A549 (cell line): ENCODE results near the gene FAM8A1. TPM values are rescaled to one million over a fixed set of nuclear protein-coding genes. Genes with fewer than 3 reads are reported as not detected.

Source experiments
- ATAC-seq, 2 experiments: fragments of 200-7000 bp in 1 of 2; fragments of >200 bp in 1 of 2; cut with Nextera tagmentation in 1 of 2; cut with Tn5 transposase in 1 of 2; 3 replicates each; pipeline versions ENCODE4 v1.8.0 to v1.9.1; 2018 to 2020; ENCODE audit warnings: mild to moderate bottlenecking in 1 of 2, moderate library complexity in 1 of 2
- CTCF ChIA-PET: fragments of 300-600 bp; sonication (Branson Sonifier 250); formaldehyde crosslinking; extraction: SDS; loops from one replicate; lab custom pipeline; 2021; ENCODE audit warnings: antibody characterized with exemption, inconsistent platforms; lab: Yijun Ruan, JAX
- POLR2A ChIA-PET: fragments of 350-600 bp; formaldehyde crosslinking; extraction: SDS; loops from one replicate; lab custom pipeline; 2021; ENCODE audit warnings: antibody characterized with exemption, inconsistent platforms; lab: Yijun Ruan, JAX
- DNase-seq, 2 experiments: peaks; one replicate each; pipeline versions ENCODE4 v3.0.0 to v3.0.0-alpha.2; 2011 to 2016; ENCODE audit warnings: low read depth in 1 of 2, low spot score in 1 of 2
- FAIRE-seq: peaks from 2 replicates; lab custom pipeline; 2011; peaks lifted over from hg19 to GRCh38; lab: Jason Lieb, UNC
- H3K27ac ChIP-seq, 2 experiments: fragments of >200 bp; sonication (Bioruptor Twin); formaldehyde crosslinking; 3 replicates each; pipeline ENCODE4 v1.5.1; 2016 to 2017
- H3K4me1 ChIP-seq: fragments of >200 bp; sonication (Bioruptor Twin); formaldehyde crosslinking; 3 replicates; pipeline ENCODE4 v1.6.1; 2016
- H3K4me2 ChIP-seq: fragments of >200 bp; sonication (Bioruptor Twin); formaldehyde crosslinking; 3 replicates; pipeline ENCODE4 v1.6.1; 2016
- H3K4me3 ChIP-seq: fragments of >200 bp; sonication (Bioruptor Twin); formaldehyde crosslinking; 3 replicates; pipeline ENCODE4 v1.5.1; 2016
- H3K9me3 ChIP-seq: fragments of >200 bp; sonication (Bioruptor Twin); formaldehyde crosslinking; 3 replicates; pipeline ENCODE4 v1.6.1; 2016
- CEBPB ChIP-seq, 2 experiments: fragments of >200 bp in 1 of 2; sonication (Bioruptor Twin) in 1 of 2; formaldehyde crosslinking in 1 of 2; IDR thresholded peaks; 2 replicates each; pipeline ENCODE4 v1.6.1; 2012 to 2016
- EHF ChIP-seq: fragments of 250-450 bp; sonication (Bioruptor Pico); IDR thresholded peaks from 2 replicates; pipeline ENCODE4 v1.5.0; 2020; ENCODE audit warnings: mild to moderate bottlenecking
- EHMT2 ChIP-seq: fragments of 200-600 bp; sonication (generic); IDR thresholded peaks from 2 replicates; pipeline ENCODE4 v1.6.1; 2016; ENCODE audit warnings: antibody characterized with exemption, low read depth, mild to moderate bottlenecking, moderate library complexity
- EP300 ChIP-seq, 2 experiments: fragments of >200 bp; sonication (Bioruptor Twin); formaldehyde crosslinking; IDR thresholded peaks; 2 replicates in 1 of 2; 3 replicates in 1 of 2; pipeline ENCODE4 v1.6.1; 2016 to 2017
- KDM1A ChIP-seq: fragments of 200-600 bp; sonication (generic); IDR thresholded peaks from 2 replicates; pipeline ENCODE4 v1.6.1; 2016; ENCODE audit warnings: low read depth, mild to moderate bottlenecking
- MAFK ChIP-seq: fragments of 450-650 bp; IDR thresholded peaks from 2 replicates; pipeline ENCODE4 v1.6.1; 2014; ENCODE audit not compliant: partially characterized antibody
- MYC ChIP-seq: IDR thresholded peaks from 2 replicates; pipeline ENCODE4 v1.6.1; 2012; ENCODE audit warnings: mild to moderate bottlenecking, inconsistent platforms, low read length, improper control_type of control experiment, borderline replicate concordance
- NR3C1 ChIP-seq: fragments of >200 bp; sonication (Bioruptor Twin); formaldehyde crosslinking; IDR thresholded peaks from 3 replicates; pipeline ENCODE4 v1.6.1; 2017
- POLR2A ChIP-seq: IDR thresholded peaks from 2 replicates; pipeline ENCODE4 v1.6.1; 2012; ENCODE audit warnings: mild to moderate bottlenecking, low read length
- RAD21 ChIP-seq, 2 experiments: fragments of >200 bp in 1 of 2; sonication (Bioruptor Twin) in 1 of 2; formaldehyde crosslinking in 1 of 2; IDR thresholded peaks in 1 of 2; conservative IDR thresholded peaks in 1 of 2; 2 replicates in 1 of 2; 3 replicates in 1 of 2; pipeline ENCODE4 v1.6.1; 2012 to 2018; ENCODE audit warnings: inconsistent platforms in 1 of 2
- RARB ChIP-seq: fragments of 250-450 bp; sonication (Bioruptor Pico); IDR thresholded peaks from 2 replicates; pipeline ENCODE4 v1.8.0; 2021; ENCODE audit warnings: mild to moderate bottlenecking, moderate library complexity
- RCOR1 ChIP-seq: fragments of 150-350 bp; IDR thresholded peaks from 2 replicates; pipeline ENCODE4 v1.6.1; 2014; ENCODE audit warnings: antibody characterized with exemption, low read length, low read depth
- TFCP2L1 ChIP-seq: fragments of 250-450 bp; sonication (Bioruptor Pico); IDR thresholded peaks from 2 replicates; pipeline ENCODE4 v1.5.0; 2021; ENCODE audit warnings: mild to moderate bottlenecking
- ZNF302 ChIP-seq: fragments of 250-450 bp; sonication (Bioruptor Pico); IDR thresholded peaks from 2 replicates; pipeline ENCODE4 v1.9.0; 2021; ENCODE audit warnings: inconsistent platforms, mild to moderate bottlenecking, moderate library complexity
- ZSCAN20 ChIP-seq: fragments of 250-450 bp; sonication (Bioruptor Pico); IDR thresholded peaks from 2 replicates; pipeline ENCODE4 v1.8.0; 2022; ENCODE audit warnings: mild to moderate bottlenecking, moderate library complexity
- WGBS: methylation state at CpG from one replicate; pipeline ENCODE4 v1.1.6; 2017; ENCODE audit errors: missing lambda C conversion rate; 5-methylcytosine and 5-hydroxymethylcytosine counted together
- polyA plus RNA-seq, 4 experiments: library from polyadenylated mRNA; depleted of rRNA in 3 of 4; stranded (reverse); fragments of >200 nt; fragmentation: RNase III in 1 of 4; extraction: RNeasy Plus Mini Kit Qiagen cat#74134 plus additional on column Dnase treatment in 1 of 4; gene quantifications; 2 replicates in 3 of 4; 3 replicates in 1 of 4; pipeline ENCODE4 v1.2.3, GENCODE V29; 2011 to 2017
- TF ChIP-seq, protein P1 (sequence below): IDR thresholded peaks from 2 replicates; pipeline ENCODE4 v1.6.1; 2012; ENCODE audit warnings: low read depth, borderline replicate concordance
- TF ChIP-seq, protein P2 (sequence below): fragments of 200-600 bp; sonication (generic); IDR thresholded peaks from 2 replicates; pipeline ENCODE4 v1.6.1; 2016; ENCODE audit warnings: antibody characterized with exemption, mild to moderate bottlenecking, moderate library complexity
- TF ChIP-seq, protein P3 (sequence below): fragments of >200 bp; sonication (Bioruptor Twin); formaldehyde crosslinking; IDR thresholded peaks from 3 replicates; pipeline ENCODE4 v1.6.1; 2016

FAM8A1 gene
- polyA plus RNA-seq, 2 of the 4 experiments (the other 2 are of a cell fraction) = 5.5 to 9.0 TPM

DNA sequence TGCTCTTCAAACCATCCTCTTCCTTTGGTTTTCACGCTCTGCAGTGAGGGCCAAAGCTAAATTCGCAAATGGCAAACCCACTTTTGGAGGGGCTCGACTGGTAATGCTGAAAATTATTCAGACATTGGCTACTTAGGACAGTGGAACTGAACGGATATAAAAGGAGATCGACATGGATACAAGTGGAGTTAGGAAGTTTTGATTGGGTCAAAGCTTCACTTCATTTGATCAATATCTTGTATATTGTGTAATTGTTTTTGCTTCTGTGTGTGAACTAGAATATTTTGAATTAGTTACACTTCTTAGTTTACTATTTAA, 1.2 kb downstream of the FAM8A1 start:
- FAIRE-seq (no peak), DNase-seq (no peak), ATAC-seq (no peak)
- POLR2A ChIA-PET = no interaction called here
- H3K27ac ChIP-seq = peak overlapping the region in 1 of 2 experiments; percentile 92; a peak in 4 of 6 replicates
- no peaks in the 10 kb centered on the region for H3K9me3 ChIP-seq
- WGBS = 71% methylated on average over 5 of the region's 5 CpGs
- H3K4me2 ChIP-seq = peak overlapping the region; percentile 80
- peak overlapping the region; percentile 99 for H3K4me3 ChIP-seq
- no peak for TF ChIP-seq ZSCAN20
- TF ChIP-seq, protein P1, sequence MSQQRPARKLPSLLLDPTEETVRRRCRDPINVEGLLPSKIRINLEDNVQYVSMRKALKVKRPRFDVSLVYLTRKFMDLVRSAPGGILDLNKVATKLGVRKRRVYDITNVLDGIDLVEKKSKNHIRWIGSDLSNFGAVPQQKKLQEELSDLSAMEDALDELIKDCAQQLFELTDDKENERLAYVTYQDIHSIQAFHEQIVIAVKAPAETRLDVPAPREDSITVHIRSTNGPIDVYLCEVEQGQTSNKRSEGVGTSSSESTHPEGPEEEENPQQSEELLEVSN = no peak
- no peak for TF ChIP-seq MAFK
- TF ChIP-seq RCOR1 = no peak
- peaks cover 21% of the 10 kb centered on the region; the same call in 2 of the 3 replicates for H3K4me1 ChIP-seq
- CTCF ChIA-PET = interaction anchor here (0.9 kb wide), 1 partner anchor 10 kb away, joined by 3 read pairs; no protein-coding TSS in a partner anchor

DNA sequence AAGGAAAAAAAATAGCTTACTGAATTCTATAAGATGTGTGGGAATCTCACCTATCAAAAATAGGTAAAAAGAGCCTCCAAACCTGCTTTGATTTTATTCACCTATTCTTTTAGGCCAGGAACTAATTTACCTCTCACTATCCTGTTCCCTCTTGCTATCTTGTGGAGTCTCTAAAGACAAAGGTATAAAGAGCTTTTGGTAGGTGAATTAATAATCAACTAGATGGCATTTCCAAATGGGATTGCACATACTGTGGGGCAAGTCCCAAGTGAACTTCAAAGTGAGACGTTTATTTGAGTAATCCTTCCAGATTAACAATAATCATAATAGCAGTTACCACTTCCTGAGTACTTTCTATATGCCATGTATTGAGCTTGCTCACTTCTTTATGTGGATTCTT, 2.8 kb downstream of the FAM8A1 start:
- WGBS = 8% methylated on average over 1 of the region's 1 CpG
- DNase-seq (no peak), ATAC-seq (no peak), FAIRE-seq (no peak)
- peaks cover 21% of the 10 kb centered on the region; the same call in 2 of the 3 replicates for H3K4me1 ChIP-seq
- ChIA-PET POLR2A (no interaction called here), CTCF (interaction anchor here (1.2 kb wide), 1 partner anchor 436 kb away, joined by 4 read pairs; no protein-coding TSS in a partner anchor)
- TF ChIP-seq MYC = no peak
- TF ChIP-seq EHMT2 = no peak
- TF ChIP-seq TFCP2L1 (CRISPR knock-in tag) = no peak
- TF ChIP-seq KDM1A = no peak
- no peak for TF ChIP-seq RARB (CRISPR knock-in tag)
- no peak for TF ChIP-seq ZNF302 (CRISPR knock-in tag)
- TF ChIP-seq RAD21 (conservative IDR thresholded peaks at IDR 0.05 in 1 of 2, IDR thresholded peaks at IDR 0.05 in 1 of 2) = no peak
- TF ChIP-seq POLR2A = no peak
- TF ChIP-seq, protein P2, sequence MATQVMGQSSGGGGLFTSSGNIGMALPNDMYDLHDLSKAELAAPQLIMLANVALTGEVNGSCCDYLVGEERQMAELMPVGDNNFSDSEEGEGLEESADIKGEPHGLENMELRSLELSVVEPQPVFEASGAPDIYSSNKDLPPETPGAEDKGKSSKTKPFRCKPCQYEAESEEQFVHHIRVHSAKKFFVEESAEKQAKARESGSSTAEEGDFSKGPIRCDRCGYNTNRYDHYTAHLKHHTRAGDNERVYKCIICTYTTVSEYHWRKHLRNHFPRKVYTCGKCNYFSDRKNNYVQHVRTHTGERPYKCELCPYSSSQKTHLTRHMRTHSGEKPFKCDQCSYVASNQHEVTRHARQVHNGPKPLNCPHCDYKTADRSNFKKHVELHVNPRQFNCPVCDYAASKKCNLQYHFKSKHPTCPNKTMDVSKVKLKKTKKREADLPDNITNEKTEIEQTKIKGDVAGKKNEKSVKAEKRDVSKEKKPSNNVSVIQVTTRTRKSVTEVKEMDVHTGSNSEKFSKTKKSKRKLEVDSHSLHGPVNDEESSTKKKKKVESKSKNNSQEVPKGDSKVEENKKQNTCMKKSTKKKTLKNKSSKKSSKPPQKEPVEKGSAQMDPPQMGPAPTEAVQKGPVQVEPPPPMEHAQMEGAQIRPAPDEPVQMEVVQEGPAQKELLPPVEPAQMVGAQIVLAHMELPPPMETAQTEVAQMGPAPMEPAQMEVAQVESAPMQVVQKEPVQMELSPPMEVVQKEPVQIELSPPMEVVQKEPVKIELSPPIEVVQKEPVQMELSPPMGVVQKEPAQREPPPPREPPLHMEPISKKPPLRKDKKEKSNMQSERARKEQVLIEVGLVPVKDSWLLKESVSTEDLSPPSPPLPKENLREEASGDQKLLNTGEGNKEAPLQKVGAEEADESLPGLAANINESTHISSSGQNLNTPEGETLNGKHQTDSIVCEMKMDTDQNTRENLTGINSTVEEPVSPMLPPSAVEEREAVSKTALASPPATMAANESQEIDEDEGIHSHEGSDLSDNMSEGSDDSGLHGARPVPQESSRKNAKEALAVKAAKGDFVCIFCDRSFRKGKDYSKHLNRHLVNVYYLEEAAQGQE = no peak
- TF ChIP-seq EP300 (IDR thresholded peaks at IDR 0.05) = no peak
- TF ChIP-seq NR3C1 = no peak
- TF ChIP-seq MAFK = no peak
- TF ChIP-seq CEBPB (IDR thresholded peaks at IDR 0.05) = no peak
- TF ChIP-seq EHF (CRISPR knock-in tag) = no peak
- H3K27ac ChIP-seq = no peak overlapping the region
- peak overlapping the region; percentile 80; the same call in 2 of the 3 replicates for H3K4me2 ChIP-seq
- H3K9me3 ChIP-seq = no peaks in the 10 kb centered on the region
- H3K4me3 ChIP-seq = no peak overlapping the region

DNA sequence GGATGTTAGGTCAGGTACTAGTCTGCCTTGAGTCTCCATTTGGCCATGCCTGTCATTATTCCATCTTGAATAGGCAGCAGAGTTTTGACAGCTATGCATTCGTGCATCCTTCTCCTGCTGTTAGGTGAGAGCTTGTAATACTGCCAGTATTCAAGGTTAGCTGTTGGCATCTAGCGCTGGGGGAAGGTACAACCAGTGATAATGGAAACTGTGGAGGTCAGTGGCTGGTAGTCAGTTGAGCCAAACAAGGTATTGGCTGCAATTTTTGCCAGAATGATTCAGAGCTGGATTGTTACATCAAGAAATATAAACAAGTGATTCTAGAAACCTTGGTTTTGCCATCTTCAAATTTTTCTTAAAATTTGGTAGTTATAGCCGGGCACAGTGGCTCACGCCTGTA, 6.5 kb downstream of the FAM8A1 start:
- ChIA-PET CTCF (no interaction called here), POLR2A (no interaction called here)
- Histone ChIP-seq H3K9me3 (no peaks in the 10 kb centered on the region), H3K27ac (no peak overlapping the region), H3K4me1 (peaks cover 26% of the 10 kb centered on the region; the same call in 2 of the 3 replicates), H3K4me3 (no peak overlapping the region), H3K4me2 (no peak overlapping the region)
- no peak for FAIRE-seq
- DNase-seq = no peak
- WGBS = 93% methylated on average over 4 of the region's 4 CpGs
- TF ChIP-seq, protein P3, sequence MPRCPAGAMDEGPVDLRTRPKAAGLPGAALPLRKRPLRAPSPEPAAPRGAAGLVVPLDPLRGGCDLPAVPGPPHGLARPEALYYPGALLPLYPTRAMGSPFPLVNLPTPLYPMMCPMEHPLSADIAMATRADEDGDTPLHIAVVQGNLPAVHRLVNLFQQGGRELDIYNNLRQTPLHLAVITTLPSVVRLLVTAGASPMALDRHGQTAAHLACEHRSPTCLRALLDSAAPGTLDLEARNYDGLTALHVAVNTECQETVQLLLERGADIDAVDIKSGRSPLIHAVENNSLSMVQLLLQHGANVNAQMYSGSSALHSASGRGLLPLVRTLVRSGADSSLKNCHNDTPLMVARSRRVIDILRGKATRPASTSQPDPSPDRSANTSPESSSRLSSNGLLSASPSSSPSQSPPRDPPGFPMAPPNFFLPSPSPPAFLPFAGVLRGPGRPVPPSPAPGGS = no peak
- ATAC-seq = no peak; a peak in 1 of 6 replicates
